A549 (cell line): Measurements from ENCODE around the gene ZNF491.

Experiments
- CBX2 ChIP-seq: fragments of 200-600 bp; sonication (generic); IDR thresholded peaks from 2 replicates; pipeline ENCODE4 v1.6.1; 2016; ENCODE audit warnings: low read depth, mild to moderate bottlenecking, borderline replicate concordance
- CEBPB ChIP-seq, 2 experiments: fragments of >200 bp in 1 of 2; sonication (Bioruptor Twin) in 1 of 2; formaldehyde crosslinking in 1 of 2; IDR thresholded peaks; 2 replicates each; pipeline ENCODE4 v1.6.1; 2012 to 2016
- ESRRA ChIP-seq: fragments of 150-350 bp; IDR thresholded peaks from 2 replicates; pipeline ENCODE4 v1.6.1; 2014; ENCODE audit warnings: mild to moderate bottlenecking, low read length, borderline replicate concordance
- JUN ChIP-seq, 2 experiments: fragments of >200 bp; sonication (Bioruptor Twin); formaldehyde crosslinking; IDR thresholded peaks; 2 replicates in 1 of 2; 3 replicates in 1 of 2; pipeline ENCODE4 v1.6.1; 2016 to 2017
- JUNB ChIP-seq: fragments of >200 bp; sonication (Bioruptor Twin); formaldehyde crosslinking; IDR thresholded peaks from 2 replicates; pipeline ENCODE4 v1.6.1; 2016
- MAFK ChIP-seq: fragments of 450-650 bp; IDR thresholded peaks from 2 replicates; pipeline ENCODE4 v1.6.1; 2014; ENCODE audit not compliant: partially characterized antibody
- RAD21 ChIP-seq, 2 experiments: fragments of >200 bp in 1 of 2; sonication (Bioruptor Twin) in 1 of 2; formaldehyde crosslinking in 1 of 2; IDR thresholded peaks in 1 of 2; conservative IDR thresholded peaks in 1 of 2; 2 replicates in 1 of 2; 3 replicates in 1 of 2; pipeline ENCODE4 v1.6.1; 2012 to 2018; ENCODE audit warnings: inconsistent platforms in 1 of 2
- RCOR1 ChIP-seq: fragments of 150-350 bp; IDR thresholded peaks from 2 replicates; pipeline ENCODE4 v1.6.1; 2014; ENCODE audit warnings: antibody characterized with exemption, low read length, low read depth
- SREBF2 ChIP-seq: fragments of 450-650 bp; IDR thresholded peaks from 2 replicates; pipeline ENCODE4 v1.6.1; 2014; ENCODE audit warnings: mild to moderate bottlenecking, moderate library complexity
- TF ChIP-seq, protein P1 (sequence below): fragments of >200 bp; sonication (Bioruptor Twin); formaldehyde crosslinking; IDR thresholded peaks from 3 replicates; pipeline ENCODE4 v1.5.1; 2016
- TF ChIP-seq, protein P2 (sequence below): IDR thresholded peaks from 2 replicates; pipeline ENCODE4 v1.6.1; 2012
- TF ChIP-seq, protein P3 (sequence below): fragments of 450-650 bp; IDR thresholded peaks from 2 replicates; pipeline ENCODE4 v1.6.1; 2014; ENCODE audit warnings: antibody characterized with exemption

DNA sequence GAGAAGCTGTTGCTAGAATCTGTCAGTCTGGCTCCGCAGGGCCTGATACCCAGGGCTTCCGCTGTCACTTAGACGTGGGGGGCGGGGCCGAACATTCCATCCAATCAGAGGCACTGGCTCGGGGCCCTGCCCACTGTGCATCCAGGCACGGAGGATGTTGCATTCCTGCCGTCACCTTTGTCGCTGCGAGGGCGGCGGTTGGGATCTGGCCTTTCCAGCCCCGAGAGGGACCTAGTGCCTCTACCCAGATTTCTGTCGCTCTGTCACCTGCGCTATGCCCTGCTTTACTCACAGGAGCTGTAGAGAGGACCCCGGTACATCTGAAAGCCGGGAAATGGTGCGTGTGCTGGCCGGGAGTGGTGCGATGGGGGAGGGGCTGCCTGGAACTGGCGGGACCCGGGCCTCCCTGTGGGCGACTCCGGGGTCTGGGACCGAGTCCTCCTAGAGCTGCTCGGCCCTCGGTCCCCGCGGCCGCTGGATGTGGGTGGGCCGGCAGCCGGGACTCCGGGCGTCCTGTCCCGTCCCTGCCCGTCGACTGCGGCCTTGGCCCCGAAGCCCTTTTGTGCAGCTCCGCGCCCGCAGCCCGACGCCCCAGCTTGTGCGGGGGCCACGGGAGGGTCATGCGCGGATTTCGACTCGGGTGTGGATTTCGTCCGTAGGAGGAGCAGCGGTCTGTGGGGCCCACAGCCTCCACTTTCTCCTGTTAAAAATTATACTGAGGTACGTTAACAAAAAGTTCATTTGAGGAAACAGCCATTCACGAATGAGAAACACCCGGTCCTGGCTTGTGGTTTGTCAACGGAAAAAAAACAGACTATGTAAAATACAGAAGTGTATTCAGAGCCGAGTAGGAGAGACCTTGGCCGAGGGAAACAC, 50.5 kb downstream of the ZNF491 start, which contains the start of gene ZNF439:
- TF ChIP-seq JUN (IDR thresholded peaks at IDR 0.05): no peak
- no peak for TF ChIP-seq ESRRA
- TF ChIP-seq RAD21 (conservative IDR thresholded peaks at IDR 0.05 in 1 of 2, IDR thresholded peaks at IDR 0.05 in 1 of 2): no peak
- TF ChIP-seq, protein P1, sequence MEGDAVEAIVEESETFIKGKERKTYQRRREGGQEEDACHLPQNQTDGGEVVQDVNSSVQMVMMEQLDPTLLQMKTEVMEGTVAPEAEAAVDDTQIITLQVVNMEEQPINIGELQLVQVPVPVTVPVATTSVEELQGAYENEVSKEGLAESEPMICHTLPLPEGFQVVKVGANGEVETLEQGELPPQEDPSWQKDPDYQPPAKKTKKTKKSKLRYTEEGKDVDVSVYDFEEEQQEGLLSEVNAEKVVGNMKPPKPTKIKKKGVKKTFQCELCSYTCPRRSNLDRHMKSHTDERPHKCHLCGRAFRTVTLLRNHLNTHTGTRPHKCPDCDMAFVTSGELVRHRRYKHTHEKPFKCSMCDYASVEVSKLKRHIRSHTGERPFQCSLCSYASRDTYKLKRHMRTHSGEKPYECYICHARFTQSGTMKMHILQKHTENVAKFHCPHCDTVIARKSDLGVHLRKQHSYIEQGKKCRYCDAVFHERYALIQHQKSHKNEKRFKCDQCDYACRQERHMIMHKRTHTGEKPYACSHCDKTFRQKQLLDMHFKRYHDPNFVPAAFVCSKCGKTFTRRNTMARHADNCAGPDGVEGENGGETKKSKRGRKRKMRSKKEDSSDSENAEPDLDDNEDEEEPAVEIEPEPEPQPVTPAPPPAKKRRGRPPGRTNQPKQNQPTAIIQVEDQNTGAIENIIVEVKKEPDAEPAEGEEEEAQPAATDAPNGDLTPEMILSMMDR: no peak
- no peak for TF ChIP-seq SREBF2
- no peak for TF ChIP-seq CEBPB (IDR thresholded peaks at IDR 0.05)
- TF ChIP-seq, protein P2, sequence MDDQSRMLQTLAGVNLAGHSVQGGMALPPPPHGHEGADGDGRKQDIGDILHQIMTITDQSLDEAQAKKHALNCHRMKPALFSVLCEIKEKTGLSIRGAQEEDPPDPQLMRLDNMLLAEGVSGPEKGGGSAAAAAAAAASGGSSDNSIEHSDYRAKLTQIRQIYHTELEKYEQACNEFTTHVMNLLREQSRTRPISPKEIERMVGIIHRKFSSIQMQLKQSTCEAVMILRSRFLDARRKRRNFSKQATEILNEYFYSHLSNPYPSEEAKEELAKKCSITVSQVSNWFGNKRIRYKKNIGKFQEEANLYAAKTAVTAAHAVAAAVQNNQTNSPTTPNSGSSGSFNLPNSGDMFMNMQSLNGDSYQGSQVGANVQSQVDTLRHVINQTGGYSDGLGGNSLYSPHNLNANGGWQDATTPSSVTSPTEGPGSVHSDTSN: no peak
- no peak for TF ChIP-seq JUNB
- TF ChIP-seq, protein P3, sequence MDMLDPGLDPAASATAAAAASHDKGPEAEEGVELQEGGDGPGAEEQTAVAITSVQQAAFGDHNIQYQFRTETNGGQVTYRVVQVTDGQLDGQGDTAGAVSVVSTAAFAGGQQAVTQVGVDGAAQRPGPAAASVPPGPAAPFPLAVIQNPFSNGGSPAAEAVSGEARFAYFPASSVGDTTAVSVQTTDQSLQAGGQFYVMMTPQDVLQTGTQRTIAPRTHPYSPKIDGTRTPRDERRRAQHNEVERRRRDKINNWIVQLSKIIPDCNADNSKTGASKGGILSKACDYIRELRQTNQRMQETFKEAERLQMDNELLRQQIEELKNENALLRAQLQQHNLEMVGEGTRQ: no peak
- no peak for TF ChIP-seq RCOR1
- TF ChIP-seq CBX2: no peak
- TF ChIP-seq MAFK: no peak
